ENCODE results near the gene NOSIP. TPM values are rescaled to one million over a fixed set of nuclear protein-coding genes. Genes with fewer than 3 reads are reported as not detected.

Gene NOSIP
- total RNA-seq, 1 donor from 2014 or later = 73.1 TPM

Small RNA genes within 50 kb of the gene (small RNA-seq; reads per million reads assigned to genes)
- not detected for gene RF00019

Other genes with a start within 250 kb of the NOSIP start
- 7.8 TPM for gene CD37, start 245.2 kb downstream of the NOSIP start, total RNA-seq
- 31.3 TPM for gene TEAD2, start 218.1 kb downstream of the NOSIP start, total RNA-seq
- 0.52 TPM for gene DKKL1, start 216.7 kb downstream of the NOSIP start, total RNA-seq
- gene KASH5, start 192.3 kb downstream of the NOSIP start, total RNA-seq = not detected
- not detected for gene PTH2, start 157.1 kb downstream of the NOSIP start, total RNA-seq
- not detected for gene GFY, start 155.2 kb downstream of the NOSIP start, total RNA-seq
- 1.0 TPM for gene SLC17A7, start 139.0 kb downstream of the NOSIP start, total RNA-seq
- gene PIH1D1, start 128.7 kb downstream of the NOSIP start, total RNA-seq = 56.4 TPM
- gene ALDH16A1, start 127.3 kb downstream of the NOSIP start, total RNA-seq = 20.9 TPM
- 0.52 TPM for gene FLT3LG, start 106.3 kb downstream of the NOSIP start, total RNA-seq
- 4,175 TPM for gene RPL13A, start 92.9 kb downstream of the NOSIP start, total RNA-seq
- 5,888 TPM for gene RPS11, start 84.1 kb downstream of the NOSIP start, total RNA-seq
- 114 TPM for gene FCGRT, start 67.9 kb downstream of the NOSIP start, total RNA-seq
- 48.5 TPM for gene RCN3, start 52.6 kb downstream of the NOSIP start, total RNA-seq
- gene PRRG2, start 760 bp upstream of the NOSIP start, total RNA-seq = not detected
- gene PRR12, start 10.6 kb upstream of the NOSIP start, total RNA-seq = 3.1 TPM
- gene RRAS, start 59.6 kb upstream of the NOSIP start, total RNA-seq = 4.2 TPM
- gene SCAF1, start 61.7 kb upstream of the NOSIP start, total RNA-seq = 8.4 TPM
- gene IRF3, start 85.3 kb upstream of the NOSIP start, total RNA-seq = 31.3 TPM
- gene BCL2L12, start 85.4 kb upstream of the NOSIP start, total RNA-seq = 4.7 TPM
- gene PRMT1, start 96.7 kb upstream of the NOSIP start, total RNA-seq = 362 TPM
- 1.0 TPM for gene ADM5, start 109.0 kb upstream of the NOSIP start, total RNA-seq
- gene CPT1C, start 110.6 kb upstream of the NOSIP start, total RNA-seq = 4.7 TPM
- gene TSKS, start 182.8 kb upstream of the NOSIP start, total RNA-seq = under 0.01 TPM
- gene AP2A1, start 186.4 kb upstream of the NOSIP start, total RNA-seq = 32.9 TPM
- gene FUZ, start 232.7 kb upstream of the NOSIP start, total RNA-seq = 12.5 TPM
- 11.0 TPM for gene MED25, start 237.7 kb upstream of the NOSIP start, total RNA-seq

Measured in skeletal muscle tissue (tissue), 2 donors.